Liver (tissue), 9 donors: ENCODE data around the gene ZNF473. TPM values are rescaled to one million over a fixed set of nuclear protein-coding genes. Genes with fewer than 3 reads are reported as not detected.

Source experiments
- DNase-seq: peaks from one replicate; pipeline ENCODE4 v3.0.0-alpha.2; 2017; ENCODE audit warnings: low spot score
- H3K27ac ChIP-seq, 2 donors: one replicate each; pipeline ENCODE4 v1.7.0; 2013; ENCODE audit warnings: inconsistent platforms in 2 of 2, low read length in 2 of 2, control low read depth in 1 of 2, low read depth in 1 of 2, mild to moderate bottlenecking in 1 of 2
- H3K27me3 ChIP-seq, 4 donors: one replicate each; pipeline versions ENCODE4 v1.6.1 to v1.7.0; 2013; ENCODE audit warnings: low read length in 3 of 4, inconsistent platforms in 1 of 4, mild to moderate bottlenecking in 1 of 4, moderate library complexity in 1 of 4; ENCODE audit not compliant: control insufficient read depth in 4 of 4, insufficient read depth in 4 of 4
- H3K36me3 ChIP-seq, 4 donors: one replicate each; pipeline versions ENCODE4 v1.6.1 to v1.7.0; 2013; ENCODE audit warnings: low read length in 3 of 4, mild to moderate bottlenecking in 3 of 4, low read depth in 1 of 4, moderate library complexity in 1 of 4; ENCODE audit not compliant: control insufficient read depth in 4 of 4, insufficient read depth in 3 of 4
- H3K4me1 ChIP-seq, 4 donors: one replicate each; pipeline versions ENCODE4 v1.6.1 to v1.7.0; 2013; ENCODE audit warnings: low read length in 3 of 4, mild to moderate bottlenecking in 3 of 4, moderate library complexity in 1 of 4; ENCODE audit not compliant: control insufficient read depth in 4 of 4, insufficient read depth in 4 of 4
- H3K4me3 ChIP-seq, 3 donors: one replicate each; pipeline versions ENCODE4 v1.6.1 to v1.7.0; 2013; ENCODE audit warnings: low read length in 3 of 3, control low read depth in 1 of 3, low read depth in 1 of 3, mild to moderate bottlenecking in 1 of 3
- H3K9ac ChIP-seq, 2 donors: one replicate each; pipeline ENCODE4 v1.7.0; 2013; ENCODE audit warnings: low read length in 2 of 2, mild to moderate bottlenecking in 2 of 2, moderate library complexity in 2 of 2, control low read depth in 1 of 2, low read depth in 1 of 2
- H3K9me3 ChIP-seq, 4 donors: one replicate each; pipeline versions ENCODE4 v1.6.1 to v1.7.0; 2013; ENCODE audit warnings: low read length in 3 of 4; ENCODE audit not compliant: control insufficient read depth in 4 of 4
- ATF3 ChIP-seq: IDR thresholded peaks from 2 replicates; pipeline ENCODE4 v1.6.1; 2016; ENCODE audit warnings: antibody characterized with exemption
- CTCF ChIP-seq: fragments of 150-350 bp; IDR thresholded peaks from 2 replicates; pipeline ENCODE4 v1.5.1; 2017; ENCODE audit warnings: improper control_type of control experiment, low read depth, low read length; ENCODE audit not compliant: missing input control
- EGR1 ChIP-seq, 2 donors: IDR thresholded peaks; 2 replicates each; pipeline ENCODE4 v1.6.1; 2016 to 2018; ENCODE audit warnings: antibody characterized with exemption in 2 of 2, low read depth in 2 of 2
- FOXA1 ChIP-seq: IDR thresholded peaks from 2 replicates; pipeline ENCODE4 v1.6.1; 2016; ENCODE audit warnings: antibody characterized with exemption
- FOXA2 ChIP-seq: IDR thresholded peaks from 2 replicates; pipeline ENCODE4 v1.6.1; 2016; ENCODE audit warnings: antibody characterized with exemption
- GABPA ChIP-seq, 2 donors: IDR thresholded peaks in 1 of 2; conservative IDR thresholded peaks in 1 of 2; 2 replicates each; pipeline ENCODE4 v1.6.1; 2016; ENCODE audit warnings: antibody characterized with exemption in 2 of 2, mild to moderate bottlenecking in 1 of 2, moderate library complexity in 1 of 2
- HNF4A ChIP-seq, 2 donors: conservative IDR thresholded peaks; 2 replicates each; pipeline ENCODE4 v1.6.1; 2016; ENCODE audit warnings: antibody characterized with exemption in 2 of 2, mild to moderate bottlenecking in 2 of 2
- HNF4G ChIP-seq: IDR thresholded peaks from 2 replicates; pipeline ENCODE4 v1.6.1; 2016; ENCODE audit warnings: antibody characterized with exemption
- JUND ChIP-seq, 2 donors: IDR thresholded peaks; 2 replicates each; pipeline ENCODE4 v1.6.1; 2016; ENCODE audit warnings: antibody characterized with exemption in 2 of 2
- MAX ChIP-seq: IDR thresholded peaks from 2 replicates; pipeline ENCODE4 v1.6.1; 2016; ENCODE audit warnings: antibody characterized with exemption
- NR2F2 ChIP-seq: IDR thresholded peaks from 2 replicates; pipeline ENCODE4 v1.6.1; 2016; ENCODE audit warnings: antibody characterized with exemption
- RAD21 ChIP-seq, 2 donors: IDR thresholded peaks; 2 replicates each; pipeline ENCODE4 v1.6.1; 2016; ENCODE audit warnings: antibody characterized with exemption in 2 of 2, mild to moderate bottlenecking in 2 of 2
- REST ChIP-seq: IDR thresholded peaks from 2 replicates; pipeline ENCODE4 v1.6.1; 2016; ENCODE audit warnings: antibody characterized with exemption, mild to moderate bottlenecking
- RXRA ChIP-seq, 2 donors: IDR thresholded peaks; 2 replicates each; pipeline ENCODE4 v1.6.1; 2017 to 2018; ENCODE audit warnings: antibody characterized with exemption in 2 of 2, mild to moderate bottlenecking in 1 of 2
- SP1 ChIP-seq: IDR thresholded peaks from 2 replicates; pipeline ENCODE4 v1.6.1; 2018; ENCODE audit warnings: antibody characterized with exemption, mild to moderate bottlenecking
- YY1 ChIP-seq: IDR thresholded peaks from 2 replicates; pipeline ENCODE4 v1.6.1; 2016; ENCODE audit warnings: antibody characterized with exemption, mild to moderate bottlenecking
- ZBTB33 ChIP-seq: IDR thresholded peaks from 2 replicates; pipeline ENCODE4 v1.6.1; 2016; ENCODE audit warnings: antibody characterized with exemption
- WGBS: extraction: QIAGEN DNeasy Blood & Tissue Kit; methylation state at CpG from one replicate; pipeline ENCODE4 v1.1.7; 2013; 5-methylcytosine and 5-hydroxymethylcytosine counted together
- polyA plus RNA-seq, 2 donors: library from polyadenylated mRNA; stranded (reverse) in 1 of 2; unstranded in 1 of 2; fragments of 200-250 nt in 1 of 2; fragments of >200 nt in 1 of 2; fragmentation: Nextera tagmentation in 1 of 2; extraction: Ambion mirVana in 1 of 2; gene quantifications; one replicate each; pipeline versions ENCODE4 v1.2.1 to v1.2.3, GENCODE V29; 2013 to 2015
- total RNA-seq, 2 donors: library from RNA; depleted of rRNA; stranded (reverse); fragments of >200 nt; gene quantifications; one replicate each; pipeline ENCODE4 v1.2.3, GENCODE V29; 2014
- donor health status: healthy.
- donor health status: healthy.
- donor health status: healthy.
- donor health status: healthy.
- donor health status: healthy.

Gene ZNF473
- total and polyA plus RNA-seq, 4 donors, result 0.92 to 4.0 (median 2.8) TPM

- H3K27ac ChIP-seq, result no peak overlapping the region
- TF ChIP-seq SP1 (no peak), RAD21 (IDR thresholded peaks at IDR 0.05) (no peak)
- no peaks in the 10 kb centered on the region for H3K4me1 ChIP-seq
- WGBS, result 75% methylated on average over 15 of the region's 15 CpGs
- no peaks in the 10 kb centered on the region for H3K27me3 ChIP-seq
- H3K9me3 ChIP-seq, result peaks cover 19 to 28% (median 26%) of the 10 kb centered on the region in 4 donors
- DNase-seq, result no peak
- H3K36me3 ChIP-seq, result no peaks in the 10 kb centered on the region
- peak overlapping the region in 1 of 3 donors; percentile 31 for H3K4me3 ChIP-seq
- H3K9ac ChIP-seq, result no peak overlapping the region
Measured at GRCh38 chr19:50060107-50060506, 34.3 kb downstream of the ZNF473 start.

- H3K4me1 ChIP-seq, result no peaks in the 10 kb centered on the region
- H3K9ac ChIP-seq, result no peak overlapping the region
- 70% methylated on average over 5 of the region's 5 CpGs for WGBS
- TF ChIP-seq HNF4G (no peak), RAD21 (IDR thresholded peaks at IDR 0.05) (no peak), JUND (IDR thresholded peaks at IDR 0.05) (no peak), FOXA1 (no peak), EGR1 (IDR thresholded peaks at IDR 0.05; ENCODE audit: low read depth in 2 of 2) (no peak), SP1 (no peak), ZBTB33 (no peak), CTCF (no peak), YY1 (no peak), FOXA2 (no peak), NR2F2 (no peak), HNF4A (conservative IDR thresholded peaks at IDR 0.05) (no peak), GABPA (IDR thresholded peaks at IDR 0.05 in 1 of 2, conservative IDR thresholded peaks at IDR 0.05 in 1 of 2) (no peak), RXRA (IDR thresholded peaks at IDR 0.05) (no peak), REST (no peak), ATF3 (no peak), MAX (no peak)
- H3K27ac ChIP-seq, result no peak overlapping the region
- no peaks in the 10 kb centered on the region for H3K27me3 ChIP-seq
- no peak for DNase-seq
- no peak overlapping the region for H3K4me3 ChIP-seq
- H3K9me3 ChIP-seq, result peaks cover 17 to 28% (median 26%) of the 10 kb centered on the region in 4 donors
- H3K36me3 ChIP-seq, result no peaks in the 10 kb centered on the region
Measured at GRCh38 chr19:50061650-50062049, 35.8 kb downstream of the ZNF473 start.
